ENCODE measurements around the gene ZNF431.
"Not testable (repeated sequence)": the region's sequence is repeated elsewhere in the genome, so short reads cannot be mapped to it uniquely, and the experiment has no call there.

The ZNF431 gene

GRCh38 chr19:21143854-21144253, 2.0 kb downstream of the ZNF431 start:
- in situ Hi-C loops (cut with MboI; ENCODE audit: low sequenced_read_pairs): no loop called here

- in situ Hi-C loops (cut with MboI; ENCODE audit: low sequenced_read_pairs): no loop called here
These were observed 5.7 kb downstream of the ZNF431 start for GRCh38 chr19:21147540-21147939.

GRCh38 chr19:21148681-21149080, 6.8 kb downstream of the ZNF431 start:
- in situ Hi-C loops (cut with MboI; ENCODE audit: low sequenced_read_pairs): no loop called here

- in situ Hi-C loops (cut with MboI; ENCODE audit: low sequenced_read_pairs): no loop called here
These were observed 8.0 kb downstream of the ZNF431 start for GRCh38 chr19:21149877-21150276.

- in situ Hi-C loops (cut with MboI; ENCODE audit: low sequenced_read_pairs): no loop called here
These were observed 9.6 kb downstream of the ZNF431 start for GRCh38 chr19:21151460-21151859.

GRCh38 chr19:21158523-21159135, 16.8 kb downstream of the ZNF431 start:
- in situ Hi-C loops (cut with MboI; ENCODE audit: low sequenced_read_pairs): no loop called here

- in situ Hi-C loops (cut with MboI; ENCODE audit: low sequenced_read_pairs): no loop called here
These were observed 22.7 kb downstream of the ZNF431 start for GRCh38 chr19:21164541-21164940.

- in situ Hi-C loops (cut with MboI; ENCODE audit: low sequenced_read_pairs): no loop called here
These were observed 24.6 kb downstream of the ZNF431 start for GRCh38 chr19:21166436-21166835.

GRCh38 chr19:21197590-21198295, 55.9 kb downstream of the ZNF431 start:
- in situ Hi-C loops (cut with MboI; ENCODE audit: low sequenced_read_pairs): no loop called here

- in situ Hi-C loops (cut with MboI; ENCODE audit: low sequenced_read_pairs): no loop called here
These were observed 61.1 kb downstream of the ZNF431 start for GRCh38 chr19:21202865-21203494.

- in situ Hi-C loops (cut with MboI; ENCODE audit: low sequenced_read_pairs): no loop called here
These were observed 68.3 kb downstream of the ZNF431 start for GRCh38 chr19:21210037-21210621.

- in situ Hi-C loops (cut with MboI; ENCODE audit: low sequenced_read_pairs): no loop called here
These were observed 79.9 kb downstream of the ZNF431 start for GRCh38 chr19:21221693-21222092.

GRCh38 chr19:21229938-21230337, 88.1 kb downstream of the ZNF431 start:
- in situ Hi-C loops (cut with MboI; ENCODE audit: low sequenced_read_pairs): not testable (repeated sequence)

- in situ Hi-C loops (cut with MboI; ENCODE audit: low sequenced_read_pairs): no loop called here
These were observed 91.9 kb downstream of the ZNF431 start for GRCh38 chr19:21233691-21234090.

GRCh38 chr19:21236751-21237150, 94.9 kb downstream of the ZNF431 start:
- in situ Hi-C loops (cut with MboI; ENCODE audit: low sequenced_read_pairs): not testable (repeated sequence)

GRCh38 chr19:21238670-21239069, 96.8 kb downstream of the ZNF431 start:
- in situ Hi-C loops (cut with MboI; ENCODE audit: low sequenced_read_pairs): no loop called here
